Smooth muscle cell of trachea (primary cell): ENCODE results near the gene CNNM3. TPM values are rescaled to one million over a fixed set of nuclear protein-coding genes. Genes with fewer than 3 reads are reported as not detected.

Experiments used
- total RNA-seq: library from RNA; depleted of rRNA; stranded (reverse); fragments of >200 nt; gene quantifications from 2 replicates; pipeline ENCODE4 v1.2.1, GENCODE V29; 2014

CNNM3 gene
- 6.5 and 11.4 TPM in 2 replicates for total RNA-seq

DNA sequence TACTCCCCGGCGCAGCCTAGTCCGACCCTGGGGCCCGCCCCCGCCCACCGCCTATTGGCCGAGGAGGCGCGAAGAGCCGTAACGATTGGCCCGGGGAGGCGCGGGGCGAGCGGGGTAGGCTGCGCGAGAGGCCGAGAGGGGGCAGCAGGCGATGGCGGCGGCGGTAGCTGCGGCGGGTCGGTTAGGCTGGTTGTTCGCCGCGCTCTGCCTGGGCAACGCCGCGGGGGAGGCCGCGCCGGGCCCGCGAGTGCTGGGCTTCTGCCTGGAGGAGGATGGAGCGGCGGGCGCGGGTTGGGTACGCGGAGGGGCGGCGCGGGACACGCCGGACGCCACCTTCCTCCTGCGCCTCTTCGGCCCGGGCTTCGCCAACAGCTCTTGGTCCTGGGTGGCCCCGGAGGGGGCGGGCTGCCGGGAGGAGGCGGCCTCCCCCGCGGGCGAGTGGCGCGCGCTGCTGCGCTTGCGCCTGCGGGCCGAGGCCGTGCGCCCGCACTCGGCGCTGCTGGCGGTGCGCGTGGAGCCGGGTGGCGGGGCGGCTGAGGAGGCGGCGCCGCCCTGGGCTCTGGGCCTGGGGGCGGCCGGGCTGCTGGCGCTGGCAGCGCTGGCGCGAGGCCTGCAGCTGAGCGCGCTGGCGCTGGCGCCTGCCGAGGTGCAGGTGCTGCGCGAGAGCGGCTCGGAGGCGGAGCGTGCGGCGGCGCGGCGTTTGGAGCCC is at the start of gene CNNM3:
TSS of gene CNNM3 (plus strand) at position 142 of the 709 bp plus-strand sequence. CDS start at position 152, 10 bp downstream.

DNA sequence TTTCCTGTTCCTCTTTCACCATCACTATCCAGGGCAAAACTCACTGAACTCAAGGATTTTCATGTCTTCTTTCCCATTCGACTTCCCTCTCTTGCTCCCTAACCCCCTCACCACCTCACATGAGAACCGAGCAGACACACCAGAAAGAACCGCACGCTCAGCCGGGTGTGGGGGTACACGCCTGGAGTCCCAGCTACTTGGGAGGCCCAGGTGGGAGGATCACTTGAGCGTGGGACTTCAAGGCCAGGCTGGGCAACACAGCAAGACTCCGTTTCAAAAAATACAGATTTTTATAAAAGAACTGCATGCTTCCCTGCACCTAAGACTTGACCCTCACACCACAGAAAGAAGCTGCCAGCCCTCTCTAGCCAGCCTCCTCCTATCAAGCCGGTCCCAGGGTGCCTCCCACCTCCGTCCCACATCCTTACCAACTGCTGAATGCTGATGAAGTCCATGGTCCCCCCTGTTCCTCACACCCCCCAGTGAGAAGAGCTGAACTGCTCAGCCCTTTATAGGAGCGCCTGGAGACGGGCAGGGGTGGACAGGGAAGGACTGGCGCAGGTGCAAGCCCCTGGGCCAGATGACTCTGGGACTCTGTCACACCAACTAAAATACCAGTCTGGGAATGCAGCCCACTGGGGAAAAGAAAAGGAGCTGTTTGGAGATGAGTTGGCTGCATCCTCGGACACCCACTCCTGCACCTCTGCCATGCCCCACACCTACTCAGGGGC is 27.6 kb downstream of the CNNM3 start, which contains the start of gene ANKRD23:
TSS of gene ANKRD23 (minus strand) at position 484 of the 731 bp plus-strand sequence. CDS start at position 455, 29 bp downstream.

DNA sequence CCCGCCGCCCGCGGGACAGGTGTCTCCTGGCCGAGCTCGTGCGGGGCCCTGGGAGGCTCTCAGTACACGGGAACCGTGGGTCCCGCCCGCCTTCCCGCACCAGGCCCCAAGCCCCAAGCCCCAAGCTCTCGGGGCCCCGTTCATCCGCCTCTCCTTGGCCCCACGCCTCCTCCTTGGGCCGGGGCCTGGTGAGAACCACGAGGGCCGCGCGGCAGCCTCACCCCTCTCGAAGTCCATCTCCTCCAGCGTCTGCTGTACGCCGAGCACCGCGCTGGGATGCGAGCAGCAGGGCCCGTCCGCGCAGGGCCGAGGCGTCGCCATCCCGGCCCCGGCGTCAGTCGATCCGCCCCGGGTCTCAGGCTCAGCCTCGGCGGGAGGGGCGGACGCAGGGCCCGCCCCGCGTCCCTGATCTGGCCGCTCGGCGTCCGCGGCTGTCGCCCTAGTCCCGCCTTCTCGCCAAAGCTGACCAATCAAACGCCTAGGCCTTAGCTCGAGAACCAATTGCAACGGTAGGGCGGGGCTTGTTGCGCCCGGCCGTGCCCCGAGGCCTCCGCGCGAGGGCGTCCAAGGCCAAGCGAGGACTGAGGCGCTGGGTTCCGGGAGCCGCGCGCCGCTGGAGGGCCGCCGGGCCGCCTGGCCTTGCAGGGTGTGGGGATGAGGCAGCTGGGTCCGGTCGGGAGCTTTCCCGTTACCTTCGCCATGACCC is 41.8 kb downstream of the CNNM3 start, which contains the start of gene ANKRD39:
TSS of gene ANKRD39 (minus strand) at position 350 of the 706 bp plus-strand sequence. CDS start at position 321, 29 bp downstream.

DNA sequence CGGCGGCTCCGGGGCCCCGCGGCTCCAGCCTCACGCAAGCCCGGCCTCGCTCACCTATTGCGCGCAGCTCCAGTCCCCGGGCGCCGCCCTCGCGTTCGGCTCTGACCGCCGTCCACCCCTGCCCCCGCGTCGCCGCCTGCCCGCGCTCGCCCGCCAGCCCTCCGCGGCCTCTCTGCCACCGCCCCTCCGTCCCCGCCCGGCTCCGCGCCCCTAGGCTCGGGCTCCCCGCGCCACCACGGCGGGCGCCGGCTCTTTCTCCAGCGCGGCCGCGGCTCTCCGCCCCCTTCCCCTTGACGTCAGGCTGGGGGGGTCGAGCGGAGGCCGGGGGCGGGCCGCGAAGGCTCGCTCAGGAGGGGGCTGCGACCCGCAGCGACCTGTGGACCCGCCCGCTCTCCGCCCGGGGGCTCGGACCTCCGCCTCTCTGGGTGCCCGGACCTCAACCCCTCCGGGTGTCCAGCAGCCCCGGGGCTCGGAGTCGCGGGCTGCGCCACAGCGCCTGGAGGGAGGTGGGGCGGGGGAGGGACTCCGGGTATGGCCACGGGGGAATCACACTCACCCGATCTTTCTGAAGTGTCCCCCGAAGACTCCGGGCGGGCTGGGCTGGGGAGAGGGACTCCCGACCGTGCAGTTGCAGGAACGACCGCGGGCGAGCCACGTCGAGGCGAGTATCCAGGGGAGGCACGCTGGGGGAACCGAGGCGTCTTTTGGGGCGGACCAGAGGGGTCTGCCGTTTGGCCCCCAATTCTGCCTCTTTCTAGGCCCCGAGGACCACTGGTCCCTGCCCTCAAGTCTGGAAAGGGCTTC is 54.0 kb downstream of the CNNM3 start, which contains the start of gene SEMA4C:
TSS of gene SEMA4C (minus strand) at position 259 of the 804 bp plus-strand sequence. CDS start 2,194 bp downstream, outside the sequence.

Other genes with a start within 250 kb of the CNNM3 start
- gene KANSL3, start 178.0 kb upstream of the CNNM3 start, total RNA-seq = 47.6 and 51.4 TPM in 2 replicates
- 1.3 and 1.9 TPM in 2 replicates for gene FER1L5, start 173.5 kb upstream of the CNNM3 start, total RNA-seq
- gene LMAN2L, start 76.2 kb upstream of the CNNM3 start, total RNA-seq = 28.5 and 38.9 TPM in 2 replicates
- 3.1 and 4.1 TPM in 2 replicates for gene CNNM4, start 55.4 kb upstream of the CNNM3 start, total RNA-seq
- 1.2 and 1.9 TPM in 2 replicates for gene ANKRD23, start 27.8 kb downstream of the CNNM3 start, total RNA-seq
- gene ANKRD39, start 41.7 kb downstream of the CNNM3 start, total RNA-seq = 6.1 and 6.5 TPM in 2 replicates
- 25.0 and 27.5 TPM in 2 replicates for gene SEMA4C, start 53.8 kb downstream of the CNNM3 start, total RNA-seq
- gene FAM178B, start 170.3 kb downstream of the CNNM3 start, total RNA-seq = not detected in 2 replicates